H9 (cell line): ENCODE measurements around the gene MSI2. TPM values are rescaled to one million over a fixed set of nuclear protein-coding genes. Genes with fewer than 3 reads are reported as not detected.

Experiments
- DNase-seq: peaks from one replicate; pipeline ENCODE4 v3.0.0-alpha.2; 2017
- H2AFZ ChIP-seq: one replicate; pipeline ENCODE4 v1.6.1; 2013; ENCODE audit warnings: mild to moderate bottlenecking, low read length, control low read depth, moderate library complexity
- H2AK5ac ChIP-seq: 2 replicates; pipeline ENCODE4 v1.6.1; 2013; ENCODE audit warnings: low read length, control low read depth, mixed read lengths; ENCODE audit not compliant: insufficient read length
- H2BK120ac ChIP-seq: one replicate; pipeline ENCODE4 v1.6.1; 2013; ENCODE audit warnings: low read depth, mild to moderate bottlenecking, low read length, control low read depth, inconsistent platforms; ENCODE audit not compliant: poor library complexity, severe bottlenecking
- H2BK12ac ChIP-seq: 2 replicates; pipeline ENCODE4 v1.6.1; 2013; ENCODE audit warnings: low read length, control low read depth, mixed read lengths, low read depth; ENCODE audit not compliant: insufficient read length
- H2BK15ac ChIP-seq: 2 replicates; pipeline ENCODE4 v1.6.1; 2013; ENCODE audit warnings: low read depth, low read length, control low read depth
- H2BK20ac ChIP-seq: one replicate; pipeline ENCODE4 v1.6.1; 2013; ENCODE audit warnings: low read depth, mild to moderate bottlenecking, low read length, control low read depth, inconsistent platforms; ENCODE audit not compliant: poor library complexity, severe bottlenecking
- H2BK5ac ChIP-seq: 2 replicates; pipeline ENCODE4 v1.6.1; 2013; ENCODE audit warnings: low read length, control low read depth, mixed read lengths; ENCODE audit not compliant: insufficient read length
- H3K14ac ChIP-seq: 2 replicates; pipeline ENCODE4 v1.6.1; 2013; ENCODE audit warnings: low read length, control low read depth; ENCODE audit not compliant: insufficient read depth
- H3K18ac ChIP-seq: 2 replicates; pipeline ENCODE4 v1.6.1; 2013; ENCODE audit warnings: low read depth, mild to moderate bottlenecking, mixed read lengths, low read length, control low read depth; ENCODE audit not compliant: insufficient read length
- H3K23ac ChIP-seq: 2 replicates; pipeline ENCODE4 v1.6.1; 2013; ENCODE audit warnings: low read length, control low read depth, mixed read lengths, low read depth; ENCODE audit not compliant: insufficient read length
- H3K23me2 ChIP-seq: 2 replicates; pipeline ENCODE4 v1.6.1; 2013; ENCODE audit warnings: low read depth, mild to moderate bottlenecking, mixed read lengths, low read length, control low read depth; ENCODE audit not compliant: insufficient read length, poor library complexity, severe bottlenecking
- H3K27ac ChIP-seq: 2 replicates; pipeline ENCODE4 v1.5.1; 2013; ENCODE audit warnings: low read length, control low read depth, mixed read lengths, low read depth; ENCODE audit not compliant: insufficient read length
- H3K27me3 ChIP-seq: 2 replicates; pipeline ENCODE4 v1.6.1; 2013; ENCODE audit warnings: low read length, control low read depth, inconsistent platforms; ENCODE audit not compliant: insufficient read depth
- H3K4ac ChIP-seq: 2 replicates; pipeline ENCODE4 v1.6.1; 2013; ENCODE audit warnings: low read depth, mild to moderate bottlenecking, control low read depth, inconsistent platforms, low read length, moderate library complexity
- H3K4me1 ChIP-seq: 2 replicates; pipeline ENCODE4 v1.6.1; 2013; ENCODE audit warnings: low read length, control low read depth, inconsistent platforms; ENCODE audit not compliant: insufficient read depth
- H3K4me2 ChIP-seq: 2 replicates; pipeline ENCODE4 v1.6.1; 2013; ENCODE audit warnings: low read length, control low read depth, mixed read lengths; ENCODE audit not compliant: insufficient read length, insufficient read depth
- H3K56ac ChIP-seq: 2 replicates; pipeline ENCODE4 v1.6.1; 2013; ENCODE audit warnings: low read depth, mild to moderate bottlenecking, mixed read lengths, low read length, control low read depth; ENCODE audit not compliant: insufficient read length
- H3K79me1 ChIP-seq: 2 replicates; pipeline ENCODE4 v1.6.1; 2013; ENCODE audit warnings: low read depth, mild to moderate bottlenecking, moderate library complexity, low read length, control low read depth, inconsistent platforms; ENCODE audit not compliant: insufficient read depth, poor library complexity, severe bottlenecking
- H3K79me2 ChIP-seq: 2 replicates; pipeline ENCODE4 v1.6.1; 2013; ENCODE audit warnings: low read length, control low read depth, inconsistent platforms; ENCODE audit not compliant: insufficient read depth
- H3K9ac ChIP-seq: 2 replicates; pipeline ENCODE4 v1.6.1; 2013; ENCODE audit warnings: low read length, control low read depth, mixed read lengths; ENCODE audit not compliant: insufficient read length; ENCODE audit errors: extremely low read depth
- H3K9me3 ChIP-seq: one replicate; pipeline ENCODE4 v1.6.1; 2013; ENCODE audit warnings: low read depth, low read length, inconsistent platforms; ENCODE audit not compliant: control insufficient read depth
- H3T11ph ChIP-seq: one replicate; pipeline ENCODE4 v1.6.1; 2013; ENCODE audit warnings: mild to moderate bottlenecking, low read length, control low read depth, inconsistent platforms
- H4K20me1 ChIP-seq: one replicate; pipeline ENCODE4 v1.6.1; 2013; ENCODE audit not compliant: control insufficient read depth, insufficient read length, insufficient read depth
- H4K5ac ChIP-seq: 2 replicates; pipeline ENCODE4 v1.6.1; 2013; ENCODE audit warnings: low read depth, mild to moderate bottlenecking, mixed read lengths, low read length, control low read depth; ENCODE audit not compliant: insufficient read length
- H4K8ac ChIP-seq: replicated peaks from 2 replicates; pipeline ENCODE4 v1.6.1; 2013; ENCODE audit warnings: low read length, control low read depth, mixed read lengths, low read depth; ENCODE audit not compliant: insufficient read length
- H4K91ac ChIP-seq: 2 replicates; pipeline ENCODE4 v1.6.1; 2013; ENCODE audit warnings: low read depth, mild to moderate bottlenecking, moderate library complexity, mixed read lengths, low read length, control low read depth; ENCODE audit not compliant: insufficient read length
- H3K27ac Mint-ChIP-seq, 3 experiments: 2 replicates in 2 of 3; 3 replicates in 1 of 3; pipeline ENCODE4 v1.8.0; 2020 to 2021; ENCODE audit warnings: mixed read lengths in 3 of 3, mild to moderate bottlenecking in 1 of 3, moderate library complexity in 1 of 3
- H3K27me3 Mint-ChIP-seq: 2 replicates; pipeline ENCODE4 v1.8.0; 2021; ENCODE audit warnings: low read depth, mild to moderate bottlenecking, moderate library complexity, mixed read lengths
- H3K36me3 Mint-ChIP-seq, 3 experiments: 2 replicates in 2 of 3; 3 replicates in 1 of 3; pipeline ENCODE4 v1.8.0; 2020 to 2021; ENCODE audit warnings: low read depth in 3 of 3, mixed read lengths in 3 of 3; ENCODE audit not compliant: insufficient read depth in 1 of 3
- H3K4me1 Mint-ChIP-seq, 2 experiments: 2 replicates each; pipeline ENCODE4 v1.8.0; 2020; ENCODE audit warnings: mixed read lengths in 2 of 2
- H3K4me3 Mint-ChIP-seq, 2 experiments: 2 replicates in 1 of 2; 3 replicates in 1 of 2; pipeline ENCODE4 v1.8.0; 2020 to 2021; ENCODE audit warnings: mild to moderate bottlenecking in 2 of 2, mixed read lengths in 2 of 2, moderate library complexity in 1 of 2
- H3K9me3 Mint-ChIP-seq, 2 experiments: 2 replicates in 1 of 2; 3 replicates in 1 of 2; pipeline ENCODE4 v1.8.0; 2020; ENCODE audit warnings: mild to moderate bottlenecking in 2 of 2, mixed read lengths in 2 of 2, moderate library complexity in 1 of 2
- WGBS: extraction: QIAGEN DNeasy Blood & Tissue Kit; methylation state at CpG from one replicate; pipeline ENCODE4 v1.1.7; 2013; ENCODE audit warnings: missing lambda C conversion rate, low lambda C conversion rate, mixed read lengths; ENCODE audit not compliant: insufficient read length; ENCODE audit errors: extremely low coverage; 5-methylcytosine and 5-hydroxymethylcytosine counted together
- total RNA-seq: library from RNA; stranded (reverse); gene quantifications from 2 replicates; pipeline ENCODE4 v1.2.1, GENCODE V29; 2021
- TF ChIP-seq, protein P1 (sequence below): fragments of 200-600 bp; sonication (generic); conservative IDR thresholded peaks from 3 replicates; pipeline ENCODE4 v1.8.0; 2021; ENCODE audit warnings: antibody characterized with exemption, mild to moderate bottlenecking

Gene MSI2
- total RNA-seq, 1 experiment from 2014 or later = 98.5 TPM

DNA sequence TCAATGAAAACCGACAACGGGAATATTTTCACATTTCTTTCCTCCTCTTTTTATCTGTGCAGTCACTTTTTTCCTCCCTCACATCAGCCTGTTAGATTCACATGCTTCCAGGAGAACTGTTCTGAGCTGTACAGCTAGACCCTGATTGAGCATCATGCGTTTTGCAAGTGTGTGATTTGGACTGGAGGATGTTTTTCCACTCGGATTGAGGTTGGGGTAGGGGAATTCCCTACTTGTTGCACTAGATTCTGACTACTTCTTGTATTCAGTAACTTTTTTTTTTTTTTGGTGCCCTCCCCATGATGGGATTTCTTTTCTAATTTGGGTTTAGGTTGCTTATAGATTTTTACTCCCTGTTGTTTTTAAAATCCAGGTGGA lies 4.8 kb downstream of the MSI2 start:
- no peak overlapping the region for H2AFZ ChIP-seq
- Mint-ChIP-seq H3K36me3 (peaks cover 39 to 67% (median 53%) of the 10 kb centered on the region in 3 experiments; a peak in 6 of 7 replicates), H3K27me3 (no peaks in the 10 kb centered on the region), H3K4me1 (peaks cover 54 to 68% of the 10 kb centered on the region in 2 experiments), H3K27ac (peak overlapping the region in 1 of 3 experiments; percentile 28; a peak in 2 of 7 replicates), H3K9me3 (no peaks in the 10 kb centered on the region), H3K4me3 (peak overlapping the region; percentile 52 to 81; a peak in 2 of 5 replicates)
- H3K56ac ChIP-seq = no peak overlapping the region
- no peak overlapping the region for H2AK5ac ChIP-seq
- no peak overlapping the region for H3K14ac ChIP-seq
- no peak overlapping the region for H3T11ph ChIP-seq
- peak overlapping the region; percentile 71 for H3K18ac ChIP-seq
- H2BK5ac ChIP-seq = no peak overlapping the region
- no peaks in the 10 kb centered on the region for H4K20me1 ChIP-seq
- no peak overlapping the region for H4K91ac ChIP-seq
- DNase-seq = no peak
- no peak overlapping the region; the same call in 1 of the 2 replicates for H3K4ac ChIP-seq
- no peak overlapping the region for H2BK20ac ChIP-seq
- peak overlapping the region; percentile 96 for H2BK12ac ChIP-seq
- H3K79me2 ChIP-seq = no peaks in the 10 kb centered on the region
- H3K4me1 ChIP-seq = peaks cover 15% of the 10 kb centered on the region
- H2BK120ac ChIP-seq = peak overlapping the region; percentile 80
- H3K27me3 ChIP-seq = no peaks in the 10 kb centered on the region; the same call in 1 of the 2 replicates
- no peak overlapping the region for H3K9ac ChIP-seq
- H3K9me3 ChIP-seq = no peaks in the 10 kb centered on the region
- no peak overlapping the region for H3K27ac ChIP-seq
- no peaks in the 10 kb centered on the region for H3K79me1 ChIP-seq
- H4K8ac ChIP-seq = no peak overlapping the region
- H2BK15ac ChIP-seq = no peak overlapping the region
- TF ChIP-seq, protein P1, sequence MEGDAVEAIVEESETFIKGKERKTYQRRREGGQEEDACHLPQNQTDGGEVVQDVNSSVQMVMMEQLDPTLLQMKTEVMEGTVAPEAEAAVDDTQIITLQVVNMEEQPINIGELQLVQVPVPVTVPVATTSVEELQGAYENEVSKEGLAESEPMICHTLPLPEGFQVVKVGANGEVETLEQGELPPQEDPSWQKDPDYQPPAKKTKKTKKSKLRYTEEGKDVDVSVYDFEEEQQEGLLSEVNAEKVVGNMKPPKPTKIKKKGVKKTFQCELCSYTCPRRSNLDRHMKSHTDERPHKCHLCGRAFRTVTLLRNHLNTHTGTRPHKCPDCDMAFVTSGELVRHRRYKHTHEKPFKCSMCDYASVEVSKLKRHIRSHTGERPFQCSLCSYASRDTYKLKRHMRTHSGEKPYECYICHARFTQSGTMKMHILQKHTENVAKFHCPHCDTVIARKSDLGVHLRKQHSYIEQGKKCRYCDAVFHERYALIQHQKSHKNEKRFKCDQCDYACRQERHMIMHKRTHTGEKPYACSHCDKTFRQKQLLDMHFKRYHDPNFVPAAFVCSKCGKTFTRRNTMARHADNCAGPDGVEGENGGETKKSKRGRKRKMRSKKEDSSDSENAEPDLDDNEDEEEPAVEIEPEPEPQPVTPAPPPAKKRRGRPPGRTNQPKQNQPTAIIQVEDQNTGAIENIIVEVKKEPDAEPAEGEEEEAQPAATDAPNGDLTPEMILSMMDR = no peak
- no peak overlapping the region for H4K5ac ChIP-seq
- H3K23ac ChIP-seq = no peak overlapping the region
- H3K23me2 ChIP-seq = peaks cover 21% of the 10 kb centered on the region
- no peak overlapping the region for H3K4me2 ChIP-seq
- no CpG with 5 or more reads among the region's 4 CpGs for WGBS
